HG03095 (cell line): ENCODE data around the gene ULK4.
"Not testable (repeated sequence)": the region's sequence is repeated elsewhere in the genome, so short reads cannot be mapped to it uniquely, and the experiment has no call there.

Experiments
- ATAC-seq: cut with Tn5 transposase; IDR thresholded peaks from one replicate; pipeline ENCODE4 v1.9.1; 2021; ENCODE audit warnings: moderate library complexity; ENCODE audit not compliant: unreplicated experiment

The ULK4 gene

DNA sequence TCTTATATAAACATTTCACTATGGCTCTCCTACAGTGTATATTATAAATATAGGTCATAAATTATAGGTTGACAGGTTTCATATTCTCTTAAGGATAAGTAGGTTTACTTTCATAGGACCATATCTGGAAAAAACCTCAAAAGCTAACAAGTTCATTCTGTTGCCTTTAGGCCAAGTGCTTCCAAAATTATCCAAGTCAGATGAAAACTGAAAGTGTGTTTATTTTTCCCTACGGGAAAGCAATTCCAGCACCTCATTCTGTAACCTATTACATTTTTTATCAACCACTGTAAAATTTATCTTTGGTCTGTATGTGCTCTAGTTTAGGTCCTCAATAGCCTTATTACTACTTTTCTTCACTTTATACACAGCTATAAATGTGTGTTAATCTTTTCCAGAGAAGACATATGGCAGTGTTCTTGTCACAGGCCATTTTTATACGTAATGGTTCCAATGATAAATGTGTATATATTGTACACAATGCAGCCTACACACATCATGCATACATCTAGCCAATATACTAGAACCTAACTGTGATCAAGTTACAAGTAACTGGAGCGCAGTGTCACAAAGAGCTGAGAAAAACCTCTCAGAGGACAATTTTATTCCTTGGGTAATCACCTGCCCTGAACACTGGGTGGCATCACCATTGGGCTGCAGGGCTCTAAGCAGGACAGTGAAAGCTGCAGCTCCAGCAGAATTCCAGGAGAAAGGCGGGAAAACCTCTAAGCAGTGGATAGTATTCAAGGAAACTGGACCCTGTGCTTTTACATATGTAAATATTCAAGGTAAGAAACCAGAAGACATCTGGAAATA, 511.3 kb downstream of the ULK4 start:
- no peak for ATAC-seq

DNA sequence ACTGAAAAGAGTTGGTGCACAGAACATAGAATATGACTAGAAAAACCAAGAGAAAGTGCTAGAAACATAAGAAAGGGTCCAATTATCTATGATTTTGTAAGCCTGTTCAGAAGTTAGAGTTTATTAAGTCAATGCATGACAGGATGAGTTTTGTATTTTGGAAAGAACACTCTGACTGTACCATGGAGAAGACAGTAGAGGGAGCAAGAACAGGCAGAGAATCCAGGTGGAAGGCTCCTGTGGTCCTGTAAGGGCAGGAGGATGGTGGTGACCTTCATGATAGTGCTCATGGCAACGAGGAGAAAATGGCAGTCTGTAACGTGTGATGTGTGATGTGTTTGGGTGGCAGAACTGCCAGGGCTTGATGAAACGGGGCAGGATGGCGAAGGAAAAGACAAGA, 513.5 kb downstream of the ULK4 start:
- no peak for ATAC-seq

DNA sequence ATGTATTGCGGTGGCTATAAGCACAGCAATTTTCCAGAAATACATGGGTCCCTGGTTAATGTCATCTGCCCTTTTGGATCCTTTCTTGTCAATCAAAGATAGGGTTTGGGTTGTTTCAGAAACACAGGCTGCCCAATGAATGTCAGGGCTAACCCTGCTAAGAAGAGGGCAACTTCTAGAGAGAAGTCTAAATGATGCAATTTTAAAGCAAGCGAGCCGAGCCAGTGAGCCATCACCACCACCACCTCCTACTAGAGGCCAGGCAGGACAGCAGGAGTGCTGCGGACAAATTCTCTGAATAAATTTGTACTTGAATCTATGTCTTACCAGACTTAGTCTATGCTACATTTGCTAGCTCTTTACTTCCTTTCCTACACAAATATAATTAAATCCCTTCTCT, 514.2 kb downstream of the ULK4 start:
- ATAC-seq: no peak

DNA sequence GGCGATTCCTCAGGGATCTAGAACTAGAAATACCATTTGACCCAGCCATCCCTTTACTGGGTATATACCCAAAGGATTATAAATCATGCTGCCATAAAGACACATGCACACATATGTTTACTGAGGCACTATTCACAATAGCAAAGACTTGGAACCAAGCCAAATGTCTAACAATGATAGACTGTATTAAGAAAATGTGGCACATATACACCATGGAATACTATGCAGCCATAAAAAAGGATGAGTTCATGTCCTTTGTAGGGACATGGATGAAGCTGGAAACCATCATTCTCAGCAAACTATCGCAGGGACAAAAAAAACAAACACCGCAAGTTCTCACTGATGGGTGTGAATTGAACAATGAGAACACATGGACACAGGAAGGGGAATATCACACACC, 515.6 kb downstream of the ULK4 start:
- not testable (repeated sequence) for ATAC-seq

- ATAC-seq: no peak
Observed at GRCh38 chr3:41441568-41441967, 520.3 kb downstream of the ULK4 start.

DNA sequence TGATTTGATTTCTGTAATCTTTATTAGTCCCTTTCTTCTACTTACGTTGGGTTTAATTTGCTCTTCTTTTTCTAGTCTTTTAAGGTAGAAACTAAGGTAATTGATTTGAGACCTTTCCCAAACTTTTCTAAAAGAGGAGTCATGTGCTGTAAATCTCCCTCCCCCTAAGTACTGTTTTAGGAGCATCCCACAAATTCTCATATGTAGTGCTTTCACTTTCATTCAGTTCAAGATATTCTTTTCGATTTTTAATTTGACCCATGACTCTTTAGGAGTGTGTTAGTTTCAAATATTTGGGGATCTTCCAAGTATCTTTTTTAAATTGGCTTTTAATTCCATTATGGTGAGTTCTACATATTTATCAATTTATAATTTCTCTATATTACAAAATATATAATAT, 520.8 kb downstream of the ULK4 start:
- ATAC-seq: no peak

DNA sequence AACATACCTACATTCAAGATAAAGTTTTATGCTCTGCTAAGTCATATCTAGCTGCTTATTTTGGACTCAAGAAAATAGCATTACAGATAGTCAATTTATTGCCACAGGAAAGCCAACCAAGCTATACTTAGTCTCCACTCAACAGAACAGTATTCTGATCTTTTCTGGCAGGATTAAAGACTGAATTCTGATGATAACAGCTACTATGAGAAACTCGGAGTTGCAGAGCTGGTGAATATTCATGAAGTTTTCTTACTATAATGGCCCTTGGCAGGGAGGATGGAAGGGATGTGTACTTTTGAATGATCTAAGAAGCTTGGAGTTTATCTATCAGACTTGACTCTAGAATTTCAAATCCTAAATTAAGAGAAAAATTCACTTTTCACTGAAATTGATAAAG, 524.9 kb downstream of the ULK4 start:
- ATAC-seq: no peak

DNA sequence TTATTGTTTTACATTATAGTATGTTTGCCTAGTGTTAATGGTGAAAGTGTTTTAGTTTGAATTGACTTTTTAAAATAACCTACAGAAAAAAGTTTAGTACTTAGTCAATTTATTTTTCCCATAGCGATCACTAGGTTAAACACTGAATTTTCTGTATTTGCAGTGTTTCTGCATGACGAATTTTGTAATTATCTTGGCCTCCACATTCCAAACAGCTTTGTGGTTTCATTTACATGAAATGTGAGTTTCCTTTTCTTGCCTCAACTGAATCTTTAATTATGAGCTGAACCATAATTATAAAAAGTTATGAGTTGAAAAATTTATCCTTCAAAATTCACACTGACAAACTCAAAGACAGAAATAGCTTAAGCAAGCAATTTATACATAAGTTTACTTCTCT, 527.1 kb downstream of the ULK4 start:
- ATAC-seq: no peak

- no peak for ATAC-seq
Observed at GRCh38 chr3:41431386-41431785, 530.5 kb downstream of the ULK4 start.

- no peak for ATAC-seq
Observed at GRCh38 chr3:41430886-41431285, 531.0 kb downstream of the ULK4 start.

DNA sequence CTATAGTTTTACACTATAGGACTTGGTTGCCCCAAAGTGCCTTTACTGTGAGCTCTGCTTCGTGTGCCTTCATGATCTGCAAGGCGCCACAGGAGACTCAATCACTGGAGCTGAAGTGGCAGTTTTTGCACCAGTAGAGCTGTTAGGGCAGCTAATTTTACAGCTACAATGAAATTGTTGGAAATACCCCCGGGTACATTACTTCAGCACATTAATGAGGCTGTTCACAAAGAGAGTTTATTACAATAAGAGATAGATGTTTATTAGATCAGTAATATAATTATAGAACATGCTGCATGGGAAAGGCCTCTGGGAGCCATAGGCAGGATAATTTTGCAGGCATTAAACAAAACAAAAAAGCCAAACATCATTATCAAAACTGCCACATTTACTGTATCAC, 531.5 kb downstream of the ULK4 start:
- ATAC-seq: no peak

DNA sequence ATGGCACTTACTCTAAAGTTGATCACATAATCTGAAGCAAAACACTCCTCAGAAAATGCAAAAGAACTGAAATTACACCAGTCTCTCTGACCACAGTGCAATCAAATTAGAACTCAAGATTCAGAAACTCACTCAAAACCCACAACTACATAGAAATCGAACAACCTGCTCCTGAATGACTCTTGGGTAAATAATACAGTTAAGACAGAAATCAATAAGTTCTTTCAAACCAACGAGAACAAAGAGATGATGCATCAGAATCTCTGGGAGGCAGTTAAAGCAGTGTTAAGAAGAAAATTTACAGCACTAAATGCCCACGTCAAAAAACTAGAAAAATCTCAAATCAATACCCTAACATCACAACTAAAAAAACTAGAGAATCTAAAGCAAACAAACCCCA, 535.4 kb downstream of the ULK4 start:
- no peak for ATAC-seq

- ATAC-seq: no peak
Observed at GRCh38 chr3:41424543-41425300, 537.2 kb downstream of the ULK4 start.

- ATAC-seq: no peak
Observed at GRCh38 chr3:41419809-41420208, 542.1 kb downstream of the ULK4 start.

DNA sequence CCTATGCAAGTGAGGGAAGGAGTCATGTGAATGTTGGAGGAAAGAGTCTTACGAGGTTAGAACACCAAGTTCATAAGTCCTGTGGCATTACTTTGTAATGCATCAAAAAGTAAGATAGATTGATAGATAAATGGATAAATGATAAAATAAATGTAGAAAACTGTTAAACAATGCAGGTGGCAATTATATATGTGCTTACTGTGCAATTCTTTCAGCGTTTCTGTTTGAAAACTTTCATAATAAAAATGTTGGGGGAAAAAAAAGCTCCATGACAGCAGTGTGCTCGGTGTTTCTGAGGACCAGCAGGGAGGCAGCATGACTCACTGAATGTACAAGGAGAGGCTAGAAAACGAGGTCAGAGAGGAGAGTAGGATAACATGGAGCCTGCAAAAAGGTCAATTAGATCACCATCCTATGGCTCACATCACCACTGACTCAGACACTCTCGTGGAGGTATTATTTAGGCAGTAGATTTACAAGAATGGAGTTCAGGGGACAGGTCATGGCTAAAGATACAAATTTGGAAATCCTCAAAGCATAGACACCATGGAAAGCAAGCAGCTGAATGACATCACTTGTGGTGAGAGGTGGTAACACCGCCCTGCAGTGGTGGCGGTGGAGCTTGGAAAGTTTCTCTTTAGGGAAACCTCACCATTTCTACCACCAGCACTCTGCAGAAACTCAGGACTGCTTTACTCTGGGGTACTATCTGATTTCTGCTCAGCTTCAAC, 542.8 kb downstream of the ULK4 start:
- no peak for ATAC-seq

GRCh38 chr3:41417574-41417973, 544.3 kb downstream of the ULK4 start:
- ATAC-seq: no peak

GRCh38 chr3:41411065-41411464, 550.8 kb downstream of the ULK4 start:
- no peak for ATAC-seq

- ATAC-seq: no peak
Observed at GRCh38 chr3:41405466-41405865, 556.4 kb downstream of the ULK4 start.

DNA sequence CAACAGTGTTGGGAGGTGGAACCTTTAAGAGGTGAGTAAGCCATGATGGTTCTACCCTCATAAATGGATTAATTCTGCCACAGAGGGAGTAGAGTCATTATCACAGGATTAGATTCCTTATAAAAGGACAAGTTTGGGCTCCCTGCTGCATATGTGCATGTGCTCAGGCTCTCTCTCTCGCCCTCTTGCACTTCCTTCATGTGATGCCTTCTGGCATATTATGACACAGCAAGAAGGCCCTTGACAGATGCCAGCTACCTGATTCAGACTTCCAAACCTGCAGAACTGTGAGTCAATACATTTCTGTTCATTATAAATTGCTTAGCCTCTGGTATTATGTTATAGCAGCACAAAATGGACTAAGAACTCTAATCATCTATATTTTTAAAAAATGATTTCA, 557.3 kb downstream of the ULK4 start:
- no peak for ATAC-seq

GRCh38 chr3:41394896-41395295, 567.0 kb downstream of the ULK4 start:
- ATAC-seq: no peak

DNA sequence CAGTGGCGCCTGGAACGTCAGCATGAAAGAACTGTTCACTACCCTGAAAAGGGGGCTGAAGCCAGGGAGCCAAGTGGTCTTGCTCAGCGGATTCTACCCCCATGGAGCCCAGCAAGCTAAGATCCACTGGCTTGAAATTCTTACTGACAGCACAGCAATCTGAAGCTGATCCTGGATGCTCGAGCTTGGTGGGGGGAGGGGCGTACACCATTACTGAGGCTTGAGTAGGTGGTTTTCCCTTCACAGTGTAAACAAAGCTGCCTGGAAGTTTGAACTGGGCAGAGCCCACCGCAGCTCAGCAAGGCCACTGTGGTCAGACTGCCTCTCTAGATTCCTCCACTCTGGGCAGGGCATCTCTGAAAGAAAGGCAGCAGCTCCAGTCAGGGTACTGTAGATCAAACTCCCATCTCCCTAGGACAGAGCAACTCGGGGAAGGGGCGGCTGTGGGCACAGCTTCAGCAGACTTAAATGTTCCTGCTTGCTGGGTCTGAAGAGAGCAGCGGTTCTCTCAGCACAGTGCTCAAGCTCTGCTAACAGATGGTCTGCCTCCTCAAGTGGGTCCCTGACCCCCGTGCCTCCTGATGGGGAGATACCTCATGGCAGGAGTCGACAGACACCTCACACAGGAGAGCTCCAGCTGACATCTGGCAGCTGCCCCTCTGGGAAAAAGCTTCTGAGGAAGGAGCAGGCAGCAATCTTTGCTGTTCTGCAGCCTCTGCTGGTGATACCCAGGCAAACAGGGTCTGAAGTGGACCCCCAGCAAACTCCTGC, 591.0 kb downstream of the ULK4 start:
- not testable (repeated sequence) for ATAC-seq
